H54 (cell line): Measurements from ENCODE around the gene CCR4.
"Not testable (repeated sequence)": the region's sequence is repeated elsewhere in the genome, so short reads cannot be mapped to it uniquely, and the experiment has no call there.

Experiments used
- DNase-seq: peaks from one replicate; pipeline ENCODE4 v3.0.0; 2011; ENCODE audit warnings: low spot score, mixed read lengths; ENCODE audit not compliant: insufficient read length
- FAIRE-seq: peaks from 3 replicates; lab custom pipeline; 2011; peaks lifted over from hg19 to GRCh38; lab: Jason Lieb, UNC
- POLR2A ChIP-seq: IDR thresholded peaks from 2 replicates; pipeline ENCODE4 v1.6.1; 2011; ENCODE audit warnings: low read depth, mild to moderate bottlenecking, low read length

CCR4 gene

GRCh38 chr3:32951410-32951811 is at the start of gene CCR4:
TSS of gene CCR4 (plus strand) at chr3:32951644. CDS start at chr3:32953423, 1,779 bp downstream.
- DNase-seq = no peak
- FAIRE-seq = no peak
- no peak for TF ChIP-seq POLR2A

GRCh38 chr3:32902887-32903371 is 48.5 kb upstream of the CCR4 start:
- FAIRE-seq, DNase-seq: not testable (repeated sequence)

- no peak for DNase-seq
- FAIRE-seq = no peak
- no peak for TF ChIP-seq POLR2A
Observed at GRCh38 chr3:32903953-32904352, 47.5 kb upstream of the CCR4 start.

- TF ChIP-seq POLR2A = no peak
- DNase-seq (no peak), FAIRE-seq (no peak)
Observed at GRCh38 chr3:32909999-32910398, 41.4 kb upstream of the CCR4 start.

- FAIRE-seq (no peak), DNase-seq (no peak)
- TF ChIP-seq POLR2A = no peak
Observed at GRCh38 chr3:32910954-32911353, 40.5 kb upstream of the CCR4 start.

GRCh38 chr3:32912046-32912445 is 39.4 kb upstream of the CCR4 start:
- DNase-seq (no peak), FAIRE-seq (no peak)
- no peak for TF ChIP-seq POLR2A

- no peak for FAIRE-seq
- TF ChIP-seq POLR2A = no peak
- no peak for DNase-seq
Observed at GRCh38 chr3:32913790-32914446, 37.5 kb upstream of the CCR4 start.

- TF ChIP-seq POLR2A = no peak
- FAIRE-seq (no peak), DNase-seq (no peak)
Observed at GRCh38 chr3:32919920-32920319, 31.5 kb upstream of the CCR4 start.

- FAIRE-seq (no peak), DNase-seq (no peak)
- no peak for TF ChIP-seq POLR2A
Observed at GRCh38 chr3:32922078-32922477, 29.4 kb upstream of the CCR4 start.

- DNase-seq (no peak), FAIRE-seq (no peak)
- no peak for TF ChIP-seq POLR2A
Observed at GRCh38 chr3:32930161-32930560, 21.3 kb upstream of the CCR4 start.

- not testable (repeated sequence) for FAIRE-seq, DNase-seq
Observed at GRCh38 chr3:32931273-32931672, 20.2 kb upstream of the CCR4 start.

GRCh38 chr3:32934150-32934742 is 17.2 kb upstream of the CCR4 start:
- TF ChIP-seq POLR2A = no peak
- DNase-seq (no peak), FAIRE-seq (no peak)

GRCh38 chr3:32937331-32937730 is 14.1 kb upstream of the CCR4 start:
- DNase-seq (no peak), FAIRE-seq (no peak)
- TF ChIP-seq POLR2A = no peak

GRCh38 chr3:32939531-32940284 is 11.7 kb upstream of the CCR4 start:
- FAIRE-seq, DNase-seq: not testable (repeated sequence)
